Naive B cell (primary cell): ENCODE results near the gene MITF. TPM values are rescaled to one million over a fixed set of nuclear protein-coding genes. Genes with fewer than 3 reads are reported as not detected.

Source experiments
- ATAC-seq, 2 donors: fragments of 150-1000 bp; cut with Tn5 transposase; 2 replicates each; pipeline ENCODE4 v1.10.0; 2021; ENCODE audit warnings: low read depth in 2 of 2, mild to moderate bottlenecking in 2 of 2, moderate library complexity in 2 of 2
- DNase-seq: peaks from one replicate; pipeline ENCODE4 v3.0.0; 2022
- H3K27ac Mint-ChIP-seq, 6 donors: one replicate each; pipeline ENCODE4 v1.8.0; 2020 to 2022; ENCODE audit warnings: mild to moderate bottlenecking in 6 of 6, mixed read lengths in 6 of 6, moderate library complexity in 5 of 6, inconsistent platforms in 2 of 6
- H3K27me3 Mint-ChIP-seq, 3 donors: one replicate each; pipeline ENCODE4 v1.8.0; 2021 to 2022; ENCODE audit warnings: mixed read lengths in 3 of 3, mild to moderate bottlenecking in 1 of 3
- H3K36me3 Mint-ChIP-seq, 2 donors: one replicate each; pipeline ENCODE4 v1.8.0; 2020 to 2022; ENCODE audit warnings: mixed read lengths in 2 of 2, inconsistent platforms in 1 of 2, mild to moderate bottlenecking in 1 of 2
- H3K4me1 Mint-ChIP-seq, 3 donors: one replicate each; pipeline ENCODE4 v1.8.0; 2020 to 2022; ENCODE audit warnings: mixed read lengths in 3 of 3, inconsistent platforms in 1 of 3, mild to moderate bottlenecking in 1 of 3, moderate library complexity in 1 of 3
- H3K4me3 Mint-ChIP-seq, 8 donors: one replicate each; pipeline ENCODE4 v1.8.0; 2020 to 2022; ENCODE audit warnings: mild to moderate bottlenecking in 8 of 8, mixed read lengths in 8 of 8, moderate library complexity in 8 of 8, inconsistent platforms in 2 of 8
- H3K9me3 Mint-ChIP-seq, 7 donors: one replicate each; pipeline ENCODE4 v1.8.0; 2020 to 2022; ENCODE audit warnings: mixed read lengths in 7 of 7, mild to moderate bottlenecking in 5 of 7, inconsistent platforms in 2 of 7, moderate library complexity in 1 of 7
- polyA plus RNA-seq, 6 donors: library from polyadenylated mRNA; unstranded; fragments of 300-500 nt; fragmentation: Illumina TruSeq; gene quantifications; one replicate each; pipeline ENCODE4 v1.2.3, GENCODE V29; 2021; ENCODE audit warnings: low read depth in 6 of 6

MITF gene
- polyA plus RNA-seq, 6 donors from 2014 or later: 0.26 to 0.90 (median 0.32) TPM; not detected in 3

- H3K4me3 Mint-ChIP-seq: no peak overlapping the region
- peaks cover 4 to 7% (median 6%) of the 10 kb centered on the region in 3 donors for H3K27me3 Mint-ChIP-seq
- H3K36me3 Mint-ChIP-seq: no peaks in the 10 kb centered on the region
- ATAC-seq: no peak
- DNase-seq: no peak
- H3K9me3 Mint-ChIP-seq: no peaks in the 10 kb centered on the region
- H3K4me1 Mint-ChIP-seq: no peaks in the 10 kb centered on the region
- H3K27ac Mint-ChIP-seq: no peak overlapping the region
Observed at GRCh38 chr3:69941439-69942176, 202.3 kb downstream of the MITF start.

GRCh38 chr3:69944931-69945493 is 205.7 kb downstream of the MITF start:
- H3K4me1 Mint-ChIP-seq: no peaks in the 10 kb centered on the region

GRCh38 chr3:69948246-69948862 is 209.1 kb downstream of the MITF start:
- Mint-ChIP-seq H3K9me3 (no peaks in the 10 kb centered on the region), H3K36me3 (no peaks in the 10 kb centered on the region), H3K27ac (no peak overlapping the region), H3K4me3 (no peak overlapping the region), H3K4me1 (no peaks in the 10 kb centered on the region), H3K27me3 (no peaks in the 10 kb centered on the region)
- ATAC-seq (no peak), DNase-seq (no peak)

More at GRCh38 chr3:69944931-69945493, 205.7 kb downstream of the MITF start:
- Mint-ChIP-seq H3K36me3 (no peaks in the 10 kb centered on the region), H3K9me3 (no peaks in the 10 kb centered on the region), H3K27ac (no peak overlapping the region), H3K4me3 (no peak overlapping the region), H3K27me3 (peaks cover 0 to 4% (median 0%) of the 10 kb centered on the region in 3 donors)
- ATAC-seq (no peak), DNase-seq (no peak)

- DNase-seq: no peak
- H3K4me3 Mint-ChIP-seq: no peak overlapping the region
- H3K9me3 Mint-ChIP-seq: no peaks in the 10 kb centered on the region
- H3K27me3 Mint-ChIP-seq: peaks cover 0 to 5% (median 0%) of the 10 kb centered on the region in 3 donors
- no peaks in the 10 kb centered on the region for H3K36me3 Mint-ChIP-seq
- no peaks in the 10 kb centered on the region for H3K4me1 Mint-ChIP-seq
- ATAC-seq: no peak
- no peak overlapping the region for H3K27ac Mint-ChIP-seq
Observed at GRCh38 chr3:69951616-69952015, 212.4 kb downstream of the MITF start.

GRCh38 chr3:69959581-69959980 is 220.3 kb downstream of the MITF start:
- no peak overlapping the region for H3K27ac Mint-ChIP-seq
- no peaks in the 10 kb centered on the region for H3K27me3 Mint-ChIP-seq
- H3K9me3 Mint-ChIP-seq: no peaks in the 10 kb centered on the region
- no peak overlapping the region for H3K4me3 Mint-ChIP-seq
- ATAC-seq: no peak
- no peak for DNase-seq
- H3K36me3 Mint-ChIP-seq: no peaks in the 10 kb centered on the region
- no peaks in the 10 kb centered on the region for H3K4me1 Mint-ChIP-seq

- Mint-ChIP-seq H3K4me1 (no peaks in the 10 kb centered on the region), H3K27me3 (no peaks in the 10 kb centered on the region), H3K9me3 (no peaks in the 10 kb centered on the region), H3K4me3 (no peak overlapping the region), H3K36me3 (no peaks in the 10 kb centered on the region), H3K27ac (no peak overlapping the region)
- DNase-seq (no peak), ATAC-seq (no peak)
Observed at GRCh38 chr3:69961706-69962439, 222.6 kb downstream of the MITF start.

GRCh38 chr3:69963643-69964042 is 224.4 kb downstream of the MITF start:
- Mint-ChIP-seq H3K27me3 (no peaks in the 10 kb centered on the region), H3K36me3 (no peaks in the 10 kb centered on the region), H3K9me3 (no peaks in the 10 kb centered on the region), H3K4me1 (no peaks in the 10 kb centered on the region), H3K4me3 (no peak overlapping the region), H3K27ac (no peak overlapping the region)
- ATAC-seq (no peak), DNase-seq (no peak)

- no peak overlapping the region for H3K27ac Mint-ChIP-seq
- no peak overlapping the region for H3K4me3 Mint-ChIP-seq
- ATAC-seq: no peak
- no peak for DNase-seq
- no peaks in the 10 kb centered on the region for H3K9me3 Mint-ChIP-seq
- H3K4me1 Mint-ChIP-seq: no peaks in the 10 kb centered on the region
- no peaks in the 10 kb centered on the region for H3K36me3 Mint-ChIP-seq
- H3K27me3 Mint-ChIP-seq: no peaks in the 10 kb centered on the region
Observed at GRCh38 chr3:69967156-69967555, 227.9 kb downstream of the MITF start.

GRCh38 chr3:69970827-69971226 is 231.6 kb downstream of the MITF start:
- ATAC-seq (no peak), DNase-seq (no peak)
- no peak overlapping the region for H3K4me3 Mint-ChIP-seq
- H3K27me3 Mint-ChIP-seq: peaks cover 0 to 8% (median 0%) of the 10 kb centered on the region in 3 donors
- peaks cover 0 to 5% (median 0%) of the 10 kb centered on the region in 7 donors for H3K9me3 Mint-ChIP-seq
- no peaks in the 10 kb centered on the region for H3K4me1 Mint-ChIP-seq
- no peak overlapping the region for H3K27ac Mint-ChIP-seq
- H3K36me3 Mint-ChIP-seq: no peaks in the 10 kb centered on the region

- H3K4me3 Mint-ChIP-seq: peak overlapping the region in 1 of 8 donors; percentile 16
- ATAC-seq (no peak), DNase-seq (no peak)
- peaks cover 0 to 8% (median 5%) of the 10 kb centered on the region in 3 donors for H3K27me3 Mint-ChIP-seq
- no peak overlapping the region for H3K27ac Mint-ChIP-seq
- H3K36me3 Mint-ChIP-seq: peaks cover 0 to 5% of the 10 kb centered on the region in 2 donors
- H3K9me3 Mint-ChIP-seq: peaks cover 0 to 9% (median 5%) of the 10 kb centered on the region in 7 donors
- no peaks in the 10 kb centered on the region for H3K4me1 Mint-ChIP-seq
Observed at GRCh38 chr3:69972672-69973071, 233.4 kb downstream of the MITF start.

GRCh38 chr3:69976021-69976420 is 236.8 kb downstream of the MITF start:
- no peak for DNase-seq
- peaks cover 2 to 23% (median 18%) of the 10 kb centered on the region in 7 donors for H3K9me3 Mint-ChIP-seq
- H3K4me1 Mint-ChIP-seq: no peaks in the 10 kb centered on the region
- no peak overlapping the region for H3K27ac Mint-ChIP-seq
- ATAC-seq: no peak
- H3K27me3 Mint-ChIP-seq: peaks cover 0 to 8% (median 5%) of the 10 kb centered on the region in 3 donors
- peaks cover 0 to 5% of the 10 kb centered on the region in 2 donors for H3K36me3 Mint-ChIP-seq
- H3K4me3 Mint-ChIP-seq: no peak overlapping the region

GRCh38 chr3:69983546-69984265 is 244.4 kb downstream of the MITF start:
- peaks cover 0 to 10% (median 6%) of the 10 kb centered on the region in 7 donors for H3K9me3 Mint-ChIP-seq
- H3K4me1 Mint-ChIP-seq: peaks cover 0 to 22% (median 18%) of the 10 kb centered on the region in 3 donors
- H3K36me3 Mint-ChIP-seq: no peaks in the 10 kb centered on the region
- ATAC-seq: peak; percentile 48 to 52
- no peak overlapping the region for H3K27ac Mint-ChIP-seq
- H3K27me3 Mint-ChIP-seq: no peaks in the 10 kb centered on the region
- no peak overlapping the region for H3K4me3 Mint-ChIP-seq
- DNase-seq: no peak

- Mint-ChIP-seq H3K9me3 (peaks cover 0 to 4% (median 0%) of the 10 kb centered on the region in 7 donors), H3K36me3 (no peaks in the 10 kb centered on the region), H3K27ac (no peak overlapping the region), H3K4me3 (no peak overlapping the region), H3K4me1 (peaks cover 0 to 22% (median 18%) of the 10 kb centered on the region in 3 donors), H3K27me3 (no peaks in the 10 kb centered on the region)
- ATAC-seq (no peak), DNase-seq (no peak)
Observed at GRCh38 chr3:69985266-69985665, 246.0 kb downstream of the MITF start.
